HFF-Myc (cell line): ENCODE results near the gene PDE6C.

ENCODE experiments used
- DNase-seq: peaks from one replicate; pipeline ENCODE4 v3.0.0-alpha.2; 2011; ENCODE audit warnings: low read depth; ENCODE audit errors: extremely low read depth
- H3K4me3 ChIP-seq: replicated peaks from 2 replicates; pipeline ENCODE4 v1.5.1; 2011; ENCODE audit warnings: low read depth, mild to moderate bottlenecking, control low read depth, low read length
- CTCF ChIP-seq: IDR thresholded peaks from 2 replicates; pipeline ENCODE4 v1.5.1; 2012; ENCODE audit warnings: mild to moderate bottlenecking, low read depth, low read length, control low read depth; ENCODE audit errors: missing control alignments

Gene PDE6C

GRCh38 chr10:93599335-93599734 lies 13.0 kb upstream of the PDE6C start:
- H3K4me3 ChIP-seq, result no peak overlapping the region
- no peak for TF ChIP-seq CTCF
- no peak for DNase-seq

DNA sequence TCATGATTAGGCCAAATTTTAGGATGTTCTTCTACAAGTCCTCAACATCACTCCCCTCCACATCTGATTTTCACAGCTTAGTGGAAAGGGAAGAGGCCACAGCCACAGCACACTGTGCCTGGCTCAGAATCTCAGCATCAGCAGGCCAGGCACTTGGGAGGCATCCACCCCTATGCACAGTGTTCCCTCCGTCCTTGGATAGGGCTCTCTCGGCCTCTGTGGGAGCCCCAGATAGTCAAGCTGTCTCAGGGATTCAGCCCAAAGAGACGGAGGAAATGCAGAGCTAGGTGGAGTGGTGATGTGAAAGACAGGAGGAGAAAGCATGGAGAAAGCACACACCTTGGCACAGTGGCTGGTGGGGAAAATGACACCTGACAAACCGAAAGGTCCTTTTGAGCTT lies 12.6 kb upstream of the PDE6C start:
- TF ChIP-seq CTCF, result no peak
- no peak overlapping the region for H3K4me3 ChIP-seq
- no peak for DNase-seq

DNA sequence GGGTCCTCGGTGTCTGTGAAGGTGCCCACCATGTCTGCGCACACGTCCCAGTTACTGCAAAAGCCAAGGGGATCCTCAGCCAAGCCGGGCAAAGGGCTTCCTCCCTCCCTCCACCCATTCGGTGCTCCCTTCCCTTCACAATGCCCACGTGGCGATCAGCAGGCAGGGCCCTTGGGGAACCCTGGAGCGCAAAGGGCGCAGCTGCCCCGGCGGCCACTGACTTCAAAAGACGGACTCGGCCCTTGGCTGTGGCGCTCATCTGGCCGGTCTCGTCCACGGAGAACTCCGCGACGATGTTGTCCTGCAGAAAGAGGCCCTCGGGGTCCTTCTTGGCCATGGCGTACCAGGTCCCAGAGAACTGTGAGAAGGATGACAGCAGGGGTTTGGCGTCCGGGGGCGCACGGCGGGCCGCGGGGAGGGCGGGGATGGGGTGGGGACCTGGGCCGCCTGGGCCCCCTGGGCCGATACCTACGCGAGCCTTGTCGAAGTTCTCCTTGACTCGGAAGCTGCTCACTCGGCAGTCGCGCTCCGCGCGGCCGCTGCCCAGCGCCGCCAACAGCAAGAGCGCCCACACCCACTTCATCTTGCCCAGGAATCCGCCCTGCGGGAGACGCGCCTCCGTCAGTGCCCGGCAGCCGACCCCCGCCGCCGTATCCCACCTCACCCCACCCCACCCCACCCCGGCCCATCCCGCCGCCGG lies 11.7 kb upstream of the PDE6C start:
- DNase-seq, result no peak
- H3K4me3 ChIP-seq, result no peak overlapping the region
- TF ChIP-seq CTCF, result no peak

- TF ChIP-seq CTCF, result no peak
- no peak for DNase-seq
- 0 out of 2 replicates have a peak within 1 kb of the TSS, but pooled peaks have one; percentile 14 for H3K4me3 ChIP-seq
Measured at GRCh38 chr10:93601146-93601773, 11.1 kb upstream of the PDE6C start, which contains the start of gene RBP4. Gene RBP4, minus strand, starts transcription at chr10:93601235. Its CDS starts 207 bp downstream, at chr10:93601028.

DNA sequence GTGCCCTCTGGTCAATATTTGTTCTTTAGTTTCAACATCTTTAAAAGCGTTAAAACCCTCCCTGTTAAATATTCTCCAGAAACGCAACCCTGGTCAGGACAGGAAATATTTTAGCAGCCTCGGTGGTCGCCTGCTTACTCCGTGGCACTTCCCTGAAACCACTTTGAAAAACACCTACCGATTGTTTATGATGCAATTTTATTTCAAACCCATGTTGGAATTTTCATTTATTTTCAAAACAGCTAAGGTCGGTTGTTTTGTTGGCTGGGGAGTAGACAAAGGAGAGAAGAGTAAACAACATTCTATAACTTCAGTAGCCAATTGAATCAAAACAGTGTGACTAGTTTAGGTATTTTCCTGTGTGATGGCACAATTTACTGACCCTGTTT lies 10.6 kb upstream of the PDE6C start:
- no peak for TF ChIP-seq CTCF
- no peak overlapping the region for H3K4me3 ChIP-seq
- no peak for DNase-seq

- H3K4me3 ChIP-seq, result no peak overlapping the region
- no peak for TF ChIP-seq CTCF
- no peak for DNase-seq
Measured at GRCh38 chr10:93603023-93603422, 9.3 kb upstream of the PDE6C start.
